ENCODE measurements around the gene OSBPL9. TPM values are rescaled to one million over a fixed set of nuclear protein-coding genes. Genes with fewer than 3 reads are reported as not detected.

The OSBPL9 gene
- total RNA-seq, 1 experiment from 2014 or later: 52.6 TPM

DNA sequence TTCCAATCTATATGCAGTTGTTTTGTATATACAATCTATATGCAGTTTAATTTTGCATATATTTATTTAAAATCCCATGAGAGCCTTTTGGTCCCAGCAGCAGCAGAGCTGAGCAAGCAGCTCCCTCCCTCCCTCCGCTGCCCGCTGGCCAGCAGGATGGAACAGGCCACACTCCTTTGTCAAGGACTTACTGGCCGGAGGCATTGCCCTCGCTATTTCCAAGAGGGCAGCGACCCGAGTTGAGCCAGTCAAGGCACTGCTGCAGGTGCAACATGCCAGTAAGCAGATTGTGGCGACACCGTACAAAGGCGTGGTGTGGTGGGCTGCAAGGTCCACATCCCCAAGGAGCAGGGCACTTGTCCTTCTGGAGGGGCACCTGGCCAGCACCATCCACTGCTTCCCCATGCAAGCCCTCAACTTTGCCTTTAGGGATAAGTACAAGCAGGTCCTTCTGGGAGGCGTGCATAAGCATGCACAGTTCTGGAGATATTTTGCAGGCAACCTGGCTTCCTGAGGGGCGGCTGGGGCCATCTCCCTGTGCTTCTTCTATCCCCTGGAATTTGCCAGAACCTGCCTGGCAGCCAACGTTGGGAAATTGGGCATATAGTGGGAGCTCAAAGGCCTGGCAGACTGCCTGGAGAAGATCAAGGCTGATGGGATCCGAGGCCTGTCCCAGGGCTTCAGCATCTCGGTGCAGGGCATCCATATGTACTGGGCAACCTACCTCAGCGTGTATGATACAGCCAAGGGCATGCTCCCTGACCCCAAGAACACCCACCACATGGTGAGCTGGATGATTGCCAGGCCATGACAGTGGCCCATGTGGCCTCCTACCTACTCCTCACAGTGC lies 92.2 kb downstream of the OSBPL9 start:
- no peaks in the 10 kb centered on the region for H3K4me1 ChIP-seq (ENCODE audit: control insufficient read depth in 1 of 2, insufficient read depth in 2 of 2, low read length in 2 of 2)
- no peaks in the 10 kb centered on the region; the same call in 1 of the 2 replicates for H4K20me1 ChIP-seq (ENCODE audit: insufficient read depth)
- no peaks in the 10 kb centered on the region for H3K9me3 ChIP-seq (ENCODE audit: control insufficient read depth in 1 of 2, insufficient read depth in 1 of 2, low read depth in 1 of 2, low read length in 2 of 2)
- H3K9me2 ChIP-seq (ENCODE audit: insufficient read depth): no peaks in the 10 kb centered on the region
- ChIA-PET RAD21 (ENCODE audit: low non-redundant PET in 1 of 2, low total read pairs in 2 of 2, uncharacterized antibody in 2 of 2, unreplicated experiment in 2 of 2) (no interaction called here), POLR2A (no interaction called here), CTCF (no interaction called here)
- H3K27me3 ChIP-seq (ENCODE audit: insufficient read depth, low read length): no peaks in the 10 kb centered on the region
- BruUV-seq (replicated peaks): no TSS peak
- DNase-seq (ENCODE audit: low read depth, low spot score) (no peak), ATAC-seq (no peak)
- H3K36me3 ChIP-seq (ENCODE audit: control insufficient read depth in 1 of 2, insufficient read depth in 2 of 2, low read length in 2 of 2): no peaks in the 10 kb centered on the region
- H3K79me2 ChIP-seq (ENCODE audit: insufficient read depth, low read length): peaks cover 6% of the 10 kb centered on the region
- intact Hi-C loops (cut with micrococcal nuclease): no loop called here
- no peak overlapping the region for H3K27ac ChIP-seq (ENCODE audit: low read depth, low read length)
- no peak overlapping the region for H3K9ac ChIP-seq (ENCODE audit: low read length)
- H3K4me3 ChIP-seq (replicated peaks in 1 of 2; ENCODE audit: low read depth in 1 of 2, low read length in 2 of 2): no peak overlapping the region
- no peak overlapping the region for H3K4me2 ChIP-seq (ENCODE audit: low read length)
- no peak overlapping the region for H2AFZ ChIP-seq (ENCODE audit: low read depth, low read length, poor library complexity, severe bottlenecking)
- TF ChIP-seq REST (IDR thresholded peaks at IDR 0.05; ENCODE audit: low read depth) (no peak), ZBTB33 (IDR thresholded peaks at IDR 0.05; ENCODE audit: extremely low read depth, insufficient replicate concordance, low read length) (no peak), ELF1 (IDR thresholded peaks at IDR 0.05; ENCODE audit: borderline replicate concordance, low read depth) (no peak), EZH2phosphoT487 (IDR thresholded peaks at IDR 0.05; ENCODE audit: borderline replicate concordance) (no peak), SP1 (IDR thresholded peaks at IDR 0.05; ENCODE audit: low read depth) (no peak), POLR2AphosphoS5 (IDR thresholded peaks at IDR 0.05; ENCODE audit: low read depth, low read length) (no peak), JUND (IDR thresholded peaks at IDR 0.05) (no peak), POLR2A (IDR thresholded peaks at IDR 0.05; ENCODE audit: borderline replicate concordance, extremely low read depth, insufficient read depth, insufficient read length) (no peak), SIN3A (IDR thresholded peaks at IDR 0.05; ENCODE audit: low read depth) (no peak)
